H9 (cell line): ENCODE data around the gene WDR64. TPM values are rescaled to one million over a fixed set of nuclear protein-coding genes. Genes with fewer than 3 reads are reported as not detected.

ENCODE experiments used
- DNase-seq: peaks from one replicate; pipeline ENCODE4 v3.0.0-alpha.2; 2017
- H2AFZ ChIP-seq: one replicate; pipeline ENCODE4 v1.6.1; 2013; ENCODE audit warnings: mild to moderate bottlenecking, low read length, control low read depth, moderate library complexity
- H2AK5ac ChIP-seq: 2 replicates; pipeline ENCODE4 v1.6.1; 2013; ENCODE audit warnings: low read length, control low read depth, mixed read lengths; ENCODE audit not compliant: insufficient read length
- H2BK120ac ChIP-seq: one replicate; pipeline ENCODE4 v1.6.1; 2013; ENCODE audit warnings: low read depth, mild to moderate bottlenecking, low read length, control low read depth, inconsistent platforms; ENCODE audit not compliant: poor library complexity, severe bottlenecking
- H2BK12ac ChIP-seq: 2 replicates; pipeline ENCODE4 v1.6.1; 2013; ENCODE audit warnings: low read length, control low read depth, mixed read lengths, low read depth; ENCODE audit not compliant: insufficient read length
- H2BK15ac ChIP-seq: 2 replicates; pipeline ENCODE4 v1.6.1; 2013; ENCODE audit warnings: low read depth, low read length, control low read depth
- H2BK20ac ChIP-seq: one replicate; pipeline ENCODE4 v1.6.1; 2013; ENCODE audit warnings: low read depth, mild to moderate bottlenecking, low read length, control low read depth, inconsistent platforms; ENCODE audit not compliant: poor library complexity, severe bottlenecking
- H2BK5ac ChIP-seq: 2 replicates; pipeline ENCODE4 v1.6.1; 2013; ENCODE audit warnings: low read length, control low read depth, mixed read lengths; ENCODE audit not compliant: insufficient read length
- H3K14ac ChIP-seq: 2 replicates; pipeline ENCODE4 v1.6.1; 2013; ENCODE audit warnings: low read length, control low read depth; ENCODE audit not compliant: insufficient read depth
- H3K18ac ChIP-seq: 2 replicates; pipeline ENCODE4 v1.6.1; 2013; ENCODE audit warnings: low read depth, mild to moderate bottlenecking, mixed read lengths, low read length, control low read depth; ENCODE audit not compliant: insufficient read length
- H3K23ac ChIP-seq: 2 replicates; pipeline ENCODE4 v1.6.1; 2013; ENCODE audit warnings: low read length, control low read depth, mixed read lengths, low read depth; ENCODE audit not compliant: insufficient read length
- H3K23me2 ChIP-seq: 2 replicates; pipeline ENCODE4 v1.6.1; 2013; ENCODE audit warnings: low read depth, mild to moderate bottlenecking, mixed read lengths, low read length, control low read depth; ENCODE audit not compliant: insufficient read length, poor library complexity, severe bottlenecking
- H3K27ac ChIP-seq: 2 replicates; pipeline ENCODE4 v1.5.1; 2013; ENCODE audit warnings: low read length, control low read depth, mixed read lengths, low read depth; ENCODE audit not compliant: insufficient read length
- H3K27me3 ChIP-seq: 2 replicates; pipeline ENCODE4 v1.6.1; 2013; ENCODE audit warnings: low read length, control low read depth, inconsistent platforms; ENCODE audit not compliant: insufficient read depth
- H3K4ac ChIP-seq: 2 replicates; pipeline ENCODE4 v1.6.1; 2013; ENCODE audit warnings: low read depth, mild to moderate bottlenecking, control low read depth, inconsistent platforms, low read length, moderate library complexity
- H3K4me1 ChIP-seq: 2 replicates; pipeline ENCODE4 v1.6.1; 2013; ENCODE audit warnings: low read length, control low read depth, inconsistent platforms; ENCODE audit not compliant: insufficient read depth
- H3K4me2 ChIP-seq: 2 replicates; pipeline ENCODE4 v1.6.1; 2013; ENCODE audit warnings: low read length, control low read depth, mixed read lengths; ENCODE audit not compliant: insufficient read length, insufficient read depth
- H3K56ac ChIP-seq: 2 replicates; pipeline ENCODE4 v1.6.1; 2013; ENCODE audit warnings: low read depth, mild to moderate bottlenecking, mixed read lengths, low read length, control low read depth; ENCODE audit not compliant: insufficient read length
- H3K79me1 ChIP-seq: 2 replicates; pipeline ENCODE4 v1.6.1; 2013; ENCODE audit warnings: low read depth, mild to moderate bottlenecking, moderate library complexity, low read length, control low read depth, inconsistent platforms; ENCODE audit not compliant: insufficient read depth, poor library complexity, severe bottlenecking
- H3K79me2 ChIP-seq: 2 replicates; pipeline ENCODE4 v1.6.1; 2013; ENCODE audit warnings: low read length, control low read depth, inconsistent platforms; ENCODE audit not compliant: insufficient read depth
- H3K9ac ChIP-seq: 2 replicates; pipeline ENCODE4 v1.6.1; 2013; ENCODE audit warnings: low read length, control low read depth, mixed read lengths; ENCODE audit not compliant: insufficient read length; ENCODE audit errors: extremely low read depth
- H3K9me3 ChIP-seq: one replicate; pipeline ENCODE4 v1.6.1; 2013; ENCODE audit warnings: low read depth, low read length, inconsistent platforms; ENCODE audit not compliant: control insufficient read depth
- H3T11ph ChIP-seq: one replicate; pipeline ENCODE4 v1.6.1; 2013; ENCODE audit warnings: mild to moderate bottlenecking, low read length, control low read depth, inconsistent platforms
- H4K20me1 ChIP-seq: one replicate; pipeline ENCODE4 v1.6.1; 2013; ENCODE audit not compliant: control insufficient read depth, insufficient read length, insufficient read depth
- H4K5ac ChIP-seq: 2 replicates; pipeline ENCODE4 v1.6.1; 2013; ENCODE audit warnings: low read depth, mild to moderate bottlenecking, mixed read lengths, low read length, control low read depth; ENCODE audit not compliant: insufficient read length
- H4K8ac ChIP-seq: replicated peaks from 2 replicates; pipeline ENCODE4 v1.6.1; 2013; ENCODE audit warnings: low read length, control low read depth, mixed read lengths, low read depth; ENCODE audit not compliant: insufficient read length
- H4K91ac ChIP-seq: 2 replicates; pipeline ENCODE4 v1.6.1; 2013; ENCODE audit warnings: low read depth, mild to moderate bottlenecking, moderate library complexity, mixed read lengths, low read length, control low read depth; ENCODE audit not compliant: insufficient read length
- H3K27ac Mint-ChIP-seq, 3 experiments: 2 replicates in 2 of 3; 3 replicates in 1 of 3; pipeline ENCODE4 v1.8.0; 2020 to 2021; ENCODE audit warnings: mixed read lengths in 3 of 3, mild to moderate bottlenecking in 1 of 3, moderate library complexity in 1 of 3
- H3K27me3 Mint-ChIP-seq: 2 replicates; pipeline ENCODE4 v1.8.0; 2021; ENCODE audit warnings: low read depth, mild to moderate bottlenecking, moderate library complexity, mixed read lengths
- H3K36me3 Mint-ChIP-seq, 3 experiments: 2 replicates in 2 of 3; 3 replicates in 1 of 3; pipeline ENCODE4 v1.8.0; 2020 to 2021; ENCODE audit warnings: low read depth in 3 of 3, mixed read lengths in 3 of 3; ENCODE audit not compliant: insufficient read depth in 1 of 3
- H3K4me1 Mint-ChIP-seq, 2 experiments: 2 replicates each; pipeline ENCODE4 v1.8.0; 2020; ENCODE audit warnings: mixed read lengths in 2 of 2
- H3K4me3 Mint-ChIP-seq, 2 experiments: 2 replicates in 1 of 2; 3 replicates in 1 of 2; pipeline ENCODE4 v1.8.0; 2020 to 2021; ENCODE audit warnings: mild to moderate bottlenecking in 2 of 2, mixed read lengths in 2 of 2, moderate library complexity in 1 of 2
- H3K9me3 Mint-ChIP-seq, 2 experiments: 2 replicates in 1 of 2; 3 replicates in 1 of 2; pipeline ENCODE4 v1.8.0; 2020; ENCODE audit warnings: mild to moderate bottlenecking in 2 of 2, mixed read lengths in 2 of 2, moderate library complexity in 1 of 2
- CTCF ChIP-seq: fragments of 200-600 bp; sonication (generic); conservative IDR thresholded peaks from 3 replicates; pipeline ENCODE4 v1.8.0; 2021; ENCODE audit warnings: antibody characterized with exemption, mild to moderate bottlenecking
- WGBS: extraction: QIAGEN DNeasy Blood & Tissue Kit; methylation state at CpG from one replicate; pipeline ENCODE4 v1.1.7; 2013; ENCODE audit warnings: missing lambda C conversion rate, low lambda C conversion rate, mixed read lengths; ENCODE audit not compliant: insufficient read length; ENCODE audit errors: extremely low coverage; 5-methylcytosine and 5-hydroxymethylcytosine counted together
- total RNA-seq: library from RNA; stranded (reverse); gene quantifications from 2 replicates; pipeline ENCODE4 v1.2.1, GENCODE V29; 2021

WDR64 gene
- total RNA-seq, 1 experiment from 2014 or later = not detected

- no peak overlapping the region for H2BK12ac ChIP-seq
- no peak overlapping the region for H3K18ac ChIP-seq
- no peak overlapping the region for H4K91ac ChIP-seq
- H3K4me3 Mint-ChIP-seq = no peak overlapping the region
- no peak overlapping the region for H2BK15ac ChIP-seq
- WGBS = no CpG with 5 or more reads among the region's 4 CpGs
- no peak overlapping the region for H3K23ac ChIP-seq
- H4K20me1 ChIP-seq = no peaks in the 10 kb centered on the region
- no peaks in the 10 kb centered on the region for H3K9me3 ChIP-seq
- no peaks in the 10 kb centered on the region for H3K4me1 ChIP-seq
- no peak overlapping the region for H2AK5ac ChIP-seq
- no peak overlapping the region for H2BK120ac ChIP-seq
- H3K79me2 ChIP-seq = no peaks in the 10 kb centered on the region
- H3K4me2 ChIP-seq = no peak overlapping the region
- H2AFZ ChIP-seq = no peak overlapping the region
- H2BK20ac ChIP-seq = no peak overlapping the region
- H3K27ac ChIP-seq = no peak overlapping the region
- no peak overlapping the region for H4K8ac ChIP-seq
- no peak overlapping the region for H3K4ac ChIP-seq
- 0 out of 4 replicates have a peak, but pooled peaks cover 0 to 2% of the 10 kb centered on the region in 2 experiments for H3K4me1 Mint-ChIP-seq
- no peak overlapping the region for H2BK5ac ChIP-seq
- no peak overlapping the region for H3K9ac ChIP-seq
- H3K23me2 ChIP-seq = no peaks in the 10 kb centered on the region
- no peak overlapping the region for H3K27ac Mint-ChIP-seq
- no peaks in the 10 kb centered on the region for H3K27me3 Mint-ChIP-seq
- no peak for TF ChIP-seq CTCF
- H3K27me3 ChIP-seq = no peaks in the 10 kb centered on the region
- H3K36me3 Mint-ChIP-seq = no peaks in the 10 kb centered on the region; a peak in 1 of 7 replicates
- no peak overlapping the region for H3T11ph ChIP-seq
- H4K5ac ChIP-seq = no peak overlapping the region
- no peaks in the 10 kb centered on the region for H3K79me1 ChIP-seq
- DNase-seq = no peak
- no peaks in the 10 kb centered on the region for H3K9me3 Mint-ChIP-seq
- H3K14ac ChIP-seq = no peak overlapping the region
- no peak overlapping the region for H3K56ac ChIP-seq
These were observed 37.9 kb upstream of the WDR64 start for GRCh38 chr1:241614144-241614543.
